ENCODE measurements around the gene TNFRSF13B. TPM values are rescaled to one million over a fixed set of nuclear protein-coding genes. Genes with fewer than 3 reads are reported as not detected.

Gene TNFRSF13B
- total RNA-seq, 1 experiment from 2014 or later = 0.28 TPM

- no peak overlapping the region for H2BK5ac ChIP-seq (ENCODE audit: insufficient read length, low read length)
- peaks cover 0 to 9% of the 10 kb centered on the region in 2 experiments; a peak in 3 of 4 replicates for H3K4me1 Mint-ChIP-seq
- no peaks in the 10 kb centered on the region for H3K79me2 ChIP-seq (ENCODE audit: insufficient read depth, low read length)
- TF ChIP-seq CTCF (conservative IDR thresholded peaks at IDR 0.05) = no peak
- H3K9me3 ChIP-seq (ENCODE audit: control insufficient read depth, low read depth, low read length) = no peaks in the 10 kb centered on the region
- H2BK12ac ChIP-seq (ENCODE audit: insufficient read length, low read depth, low read length) = no peak overlapping the region
- H3K27me3 ChIP-seq (ENCODE audit: insufficient read depth, low read length) = no peaks in the 10 kb centered on the region
- H4K91ac ChIP-seq (ENCODE audit: insufficient read length, low read depth, low read length) = no peak overlapping the region
- H3K4me2 ChIP-seq (ENCODE audit: insufficient read depth, insufficient read length, low read length) = no peak overlapping the region
- H3K27ac ChIP-seq (ENCODE audit: insufficient read length, low read depth, low read length) = no peak overlapping the region
- H3K9me3 Mint-ChIP-seq = no peaks in the 10 kb centered on the region; a peak in 1 of 5 replicates
- H3K27me3 Mint-ChIP-seq (ENCODE audit: low read depth) = no peaks in the 10 kb centered on the region; the same call in none of the 2 replicates
- peak; percentile 31 for DNase-seq
- no peak overlapping the region for H2AK5ac ChIP-seq (ENCODE audit: insufficient read length, low read length)
- no peaks in the 10 kb centered on the region for H3K36me3 Mint-ChIP-seq (ENCODE audit: insufficient read depth in 1 of 3, low read depth in 3 of 3)
- no peak overlapping the region for H3K9ac ChIP-seq (ENCODE audit: extremely low read depth, insufficient read length, low read length)
- H3K4me1 ChIP-seq (ENCODE audit: insufficient read depth, low read length) = no peaks in the 10 kb centered on the region
- no peak overlapping the region for H3K56ac ChIP-seq (ENCODE audit: insufficient read length, low read depth, low read length)
- H3K18ac ChIP-seq (ENCODE audit: insufficient read length, low read depth, low read length) = no peak overlapping the region
- no peak overlapping the region for H3K23ac ChIP-seq (ENCODE audit: insufficient read length, low read depth, low read length)
- H3K14ac ChIP-seq (ENCODE audit: insufficient read depth, low read length) = no peak overlapping the region; the same call in 1 of the 2 replicates
- H4K5ac ChIP-seq (ENCODE audit: insufficient read length, low read depth, low read length) = no peak overlapping the region
- no peak overlapping the region for H3K4me3 Mint-ChIP-seq
- no peak overlapping the region for H2BK20ac ChIP-seq (ENCODE audit: low read depth, low read length, poor library complexity, severe bottlenecking)
- no peak overlapping the region for H4K8ac ChIP-seq (replicated peaks; ENCODE audit: insufficient read length, low read depth, low read length)
- no CpG with 5 or more reads among the region's 17 CpGs for WGBS (ENCODE audit: extremely low coverage, insufficient read length, low lambda C conversion rate)
- H2BK15ac ChIP-seq (ENCODE audit: low read depth, low read length) = no peak overlapping the region
- H3T11ph ChIP-seq (ENCODE audit: low read length) = no peak overlapping the region
- no peak overlapping the region for H2BK120ac ChIP-seq (ENCODE audit: low read depth, low read length, poor library complexity, severe bottlenecking)
- H2AFZ ChIP-seq (ENCODE audit: low read length) = no peak overlapping the region
- no peak overlapping the region for H3K4ac ChIP-seq (ENCODE audit: low read depth, low read length)
- H3K23me2 ChIP-seq (ENCODE audit: insufficient read length, low read depth, low read length, poor library complexity, severe bottlenecking) = no peaks in the 10 kb centered on the region
- H3K27ac Mint-ChIP-seq = peak overlapping the region in 1 of 3 experiments; percentile 56; a peak in 2 of 7 replicates
- no peaks in the 10 kb centered on the region for H3K79me1 ChIP-seq (ENCODE audit: insufficient read depth, low read depth, low read length, poor library complexity, severe bottlenecking)
- H4K20me1 ChIP-seq (ENCODE audit: control insufficient read depth, insufficient read depth, insufficient read length) = no peaks in the 10 kb centered on the region
These were observed 60.6 kb downstream of the TNFRSF13B start for GRCh38 chr17:16911141-16911937.

Measured in H9 (cell line).